HepG2 (cell line): ENCODE results near the gene WWC2. TPM values are rescaled to one million over a fixed set of nuclear protein-coding genes. Genes with fewer than 3 reads are reported as not detected.

Experiments used
- ETV6 ChIP-seq: sonication (generic); formaldehyde crosslinking; conservative IDR thresholded peaks from 2 replicates; pipeline ENCODE4 v1.4.0; 2020; ENCODE audit warnings: missing genetic modification reagents
- JUNB ChIP-seq: sonication (generic); formaldehyde crosslinking; IDR thresholded peaks from 2 replicates; pipeline ENCODE4 v1.8.0; 2022; ENCODE audit warnings: missing genetic modification reagents, mild to moderate bottlenecking, borderline replicate concordance
- KAT7 ChIP-seq: IDR thresholded peaks from 2 replicates; pipeline ENCODE4 v1.6.1; 2018; ENCODE audit warnings: borderline replicate concordance, missing compliant biosample characterization
- MAF1 ChIP-seq: sonication (generic); formaldehyde crosslinking; IDR thresholded peaks from 2 replicates; pipeline ENCODE4 v1.5.0; 2020; ENCODE audit warnings: missing genetic modification reagents, borderline replicate concordance
- MATR3 ChIP-seq: sonication (generic); formaldehyde crosslinking; IDR thresholded peaks from 2 replicates; pipeline ENCODE4 v1.4.0; 2020; ENCODE audit warnings: missing genetic modification reagents
- NFATC3 ChIP-seq: sonication (generic); formaldehyde crosslinking; IDR thresholded peaks from 2 replicates; pipeline ENCODE4 v1.5.1; 2020; ENCODE audit warnings: mild to moderate bottlenecking, missing genetic modification reagents
- SIN3B ChIP-seq: fragments of 150-350 bp; IDR thresholded peaks from 2 replicates; pipeline ENCODE4 v1.6.1; 2014; ENCODE audit warnings: low read length
- SNRNP70 ChIP-seq: fragments of 200-400 bp; formaldehyde crosslinking; IDR thresholded peaks from 2 replicates; pipeline ENCODE4 v1.6.1; 2017; ENCODE audit warnings: mild to moderate bottlenecking, low read depth, low read length, moderate library complexity
- SRSF9 ChIP-seq: fragments of 200-400 bp; formaldehyde crosslinking; IDR thresholded peaks from 2 replicates; pipeline ENCODE4 v1.6.1; 2018; ENCODE audit warnings: borderline replicate concordance, mild to moderate bottlenecking, low read depth, low read length; ENCODE audit not compliant: insufficient read depth, poor library complexity, severe bottlenecking
- ZNF142 ChIP-seq: sonication (generic); formaldehyde crosslinking; IDR thresholded peaks from 2 replicates; pipeline ENCODE4 v1.4.0; 2020; ENCODE audit warnings: missing genetic modification reagents
- ZNF235 ChIP-seq: sonication (generic); formaldehyde crosslinking; IDR thresholded peaks from 2 replicates; pipeline ENCODE4 v1.8.1; 2023; ENCODE audit warnings: mild to moderate bottlenecking, missing genetic modification reagents, borderline replicate concordance
- ZNF292 ChIP-seq: sonication (generic); formaldehyde crosslinking; IDR thresholded peaks from 2 replicates; pipeline ENCODE4 v1.8.1; 2022; ENCODE audit warnings: mild to moderate bottlenecking, low read depth, missing genetic modification reagents, borderline replicate concordance
- ZNF335 ChIP-seq: sonication (generic); formaldehyde crosslinking; IDR thresholded peaks from 2 replicates; pipeline ENCODE4 v1.4.0; 2020; ENCODE audit warnings: missing genetic modification reagents
- ZNF546 ChIP-seq: sonication (generic); formaldehyde crosslinking; conservative IDR thresholded peaks from 2 replicates; pipeline ENCODE4 v1.8.1; 2023; ENCODE audit warnings: mild to moderate bottlenecking, missing genetic modification reagents
- ZNF558 ChIP-seq: sonication (generic); formaldehyde crosslinking; IDR thresholded peaks from 2 replicates; pipeline ENCODE4 v1.9.0; 2022; ENCODE audit warnings: mild to moderate bottlenecking, missing genetic modification reagents, borderline replicate concordance
- ZNF562 ChIP-seq: sonication (generic); formaldehyde crosslinking; IDR thresholded peaks from 2 replicates; pipeline ENCODE4 v1.8.0; 2022; ENCODE audit warnings: missing genetic modification reagents, borderline replicate concordance
- ZNF564 ChIP-seq: sonication (generic); formaldehyde crosslinking; IDR thresholded peaks from 2 replicates; pipeline ENCODE4 v1.8.1; 2023; ENCODE audit warnings: mild to moderate bottlenecking, missing genetic modification reagents
- ZNF607 ChIP-seq: sonication (generic); formaldehyde crosslinking; IDR thresholded peaks from 2 replicates; pipeline ENCODE4 v1.5.1; 2020; ENCODE audit warnings: missing genetic modification reagents, mild to moderate bottlenecking, borderline replicate concordance
- ZNF891 ChIP-seq: sonication (generic); formaldehyde crosslinking; IDR thresholded peaks from 2 replicates; pipeline ENCODE4 v1.5.0; 2020; ENCODE audit warnings: mild to moderate bottlenecking, missing genetic modification reagents
- polyA plus RNA-seq, 8 experiments: library from polyadenylated mRNA; depleted of rRNA in 3 of 8; stranded (reverse) in 7 of 8; unstranded in 1 of 8; fragments of >200 nt; fragmentation: Illumina TruSeq in 4 of 8; extraction: Trizol in 4 of 8; gene quantifications; 2 replicates each; pipeline versions ENCODE4 v1.2.1 to v1.2.3, GENCODE V29; 2011 to 2016; ENCODE audit warnings: low read depth in 4 of 8, missing spikeins in 1 of 8, mixed read lengths in 1 of 8; ENCODE audit not compliant: insufficient read depth in 1 of 8
- total RNA-seq, 5 experiments: library from RNA; depleted of rRNA; stranded (reverse); fragments of >200 nt; fragmentation: Illumina TruSeq; extraction: Trizol; gene quantifications; 2 replicates each; pipeline ENCODE4 v1.2.3, GENCODE V29; 2016; ENCODE audit warnings: low read depth in 1 of 5
- TF ChIP-seq, protein P1 (sequence below): sonication (generic); formaldehyde crosslinking; IDR thresholded peaks from 2 replicates; pipeline ENCODE4 v1.4.0; 2020; ENCODE audit warnings: mild to moderate bottlenecking, missing genetic modification reagents
- TF ChIP-seq, protein P2 (sequence below): sonication (generic); formaldehyde crosslinking; IDR thresholded peaks from 2 replicates; pipeline ENCODE4 v1.4.0; 2020; ENCODE audit warnings: missing genetic modification reagents, mild to moderate bottlenecking, borderline replicate concordance

WWC2 gene
- total and polyA plus RNA-seq, 2 of the 13 experiments (the other 11 are each of a cell fraction or from before 2014, with no cell fraction given) = 40.0 to 50.1 TPM

DNA sequence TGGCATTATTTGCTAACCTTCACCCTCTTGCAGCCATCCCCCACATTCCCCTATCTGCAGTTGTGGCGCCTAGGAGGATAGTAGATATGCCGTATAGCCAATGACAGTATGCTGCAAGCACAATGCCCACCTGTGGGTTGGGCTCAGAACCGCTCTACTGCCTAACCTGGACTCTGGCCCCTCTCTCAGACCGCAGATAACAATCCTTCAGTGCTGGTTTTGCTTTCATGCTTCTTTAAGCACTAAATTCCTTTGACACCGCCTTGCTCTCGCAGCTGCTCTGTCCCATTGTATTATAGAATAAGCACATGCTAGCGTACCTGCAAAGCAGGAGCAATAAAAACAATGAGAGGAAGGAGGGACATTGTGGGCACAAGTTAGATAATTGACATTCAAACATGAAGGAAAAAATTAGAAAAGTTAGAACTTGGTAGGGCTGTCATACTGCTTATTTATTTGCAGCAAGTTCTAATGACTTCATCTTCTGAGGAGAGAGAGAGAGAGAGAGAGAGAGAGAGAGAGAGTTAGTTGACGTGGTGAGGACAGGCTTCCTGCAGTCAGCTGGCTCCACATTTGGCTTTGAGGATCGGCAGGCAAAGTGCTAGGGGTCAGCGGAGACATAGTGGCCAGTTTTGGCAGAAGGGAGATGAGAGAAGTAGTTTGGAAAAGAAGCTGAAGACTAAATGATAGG, 55.8 kb downstream of the WWC2 start (continued):
- TF ChIP-seq ZNF142 (no peak), ZNF558 (no peak), SIN3B (no peak), ZNF335 (no peak), SRSF9 (no peak), JUNB (no peak), KAT7 (CRISPR knock-in tag) (no peak), NFATC3 (CRISPR knock-in tag) (no peak), ZNF891 (CRISPR knock-in tag) (no peak), SNRNP70 (no peak), ZNF562 (CRISPR knock-in tag) (no peak), MATR3 (no peak), MAF1 (CRISPR knock-in tag) (no peak), ZNF564 (CRISPR knock-in tag) (no peak), ZNF235 (CRISPR knock-in tag) (no peak), ZNF546 (CRISPR knock-in tag) (no peak), ZNF607 (CRISPR knock-in tag) (no peak), ZNF292 (peak; percentile 36; the same call in 1 of the 2 replicates), ETV6 (CRISPR knock-in tag) (no peak)
- TF ChIP-seq, protein P1, sequence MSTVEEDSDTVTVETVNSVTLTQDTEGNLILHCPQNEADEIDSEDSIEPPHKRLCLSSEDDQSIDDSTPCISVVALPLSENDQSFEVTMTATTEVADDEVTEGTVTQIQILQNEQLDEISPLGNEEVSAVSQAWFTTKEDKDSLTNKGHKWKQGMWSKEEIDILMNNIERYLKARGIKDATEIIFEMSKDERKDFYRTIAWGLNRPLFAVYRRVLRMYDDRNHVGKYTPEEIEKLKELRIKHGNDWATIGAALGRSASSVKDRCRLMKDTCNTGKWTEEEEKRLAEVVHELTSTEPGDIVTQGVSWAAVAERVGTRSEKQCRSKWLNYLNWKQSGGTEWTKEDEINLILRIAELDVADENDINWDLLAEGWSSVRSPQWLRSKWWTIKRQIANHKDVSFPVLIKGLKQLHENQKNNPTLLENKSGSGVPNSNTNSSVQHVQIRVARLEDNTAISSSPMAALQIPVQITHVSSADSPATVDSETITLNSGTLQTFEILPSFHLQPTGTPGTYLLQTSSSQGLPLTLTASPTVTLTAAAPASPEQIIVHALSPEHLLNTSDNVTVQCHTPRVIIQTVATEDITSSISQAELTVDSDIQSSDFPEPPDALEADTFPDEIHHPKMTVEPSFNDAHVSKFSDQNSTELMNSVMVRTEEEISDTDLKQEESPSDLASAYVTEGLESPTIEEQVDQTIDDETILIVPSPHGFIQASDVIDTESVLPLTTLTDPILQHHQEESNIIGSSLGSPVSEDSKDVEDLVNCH (CRISPR knock-in tag) = no peak
- TF ChIP-seq, protein P2, sequence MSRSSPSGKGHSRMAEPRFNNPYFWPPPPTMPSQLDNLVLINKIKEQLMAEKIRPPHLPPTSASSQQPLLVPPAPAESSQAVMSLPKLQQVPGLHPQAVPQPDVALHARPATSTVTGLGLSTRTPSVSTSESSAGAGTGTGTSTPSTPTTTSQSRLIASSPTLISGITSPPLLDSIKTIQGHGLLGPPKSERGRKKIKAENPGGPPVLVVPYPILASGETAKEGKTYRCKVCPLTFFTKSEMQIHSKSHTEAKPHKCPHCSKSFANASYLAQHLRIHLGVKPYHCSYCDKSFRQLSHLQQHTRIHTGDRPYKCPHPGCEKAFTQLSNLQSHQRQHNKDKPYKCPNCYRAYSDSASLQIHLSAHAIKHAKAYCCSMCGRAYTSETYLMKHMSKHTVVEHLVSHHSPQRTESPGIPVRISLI (CRISPR knock-in tag) = no peak; the same call in 1 of the 2 replicates
